WI38 (cell line): ENCODE measurements around the gene PDZD7.
A peak's percentile ranks its signal among the peaks of the same experiment; 100 is the strongest.

Source experiments
- H3K4me3 ChIP-seq: 2 replicates; pipeline ENCODE4 v1.5.1; 2011; ENCODE audit warnings: low read depth, mild to moderate bottlenecking, control low read depth, low read length
- TF ChIP-seq, protein P1 (sequence below): IDR thresholded peaks from 2 replicates; pipeline ENCODE4 v1.5.1; 2012; ENCODE audit warnings: low read depth, mild to moderate bottlenecking, control low read depth, low read length

PDZD7 gene

DNA sequence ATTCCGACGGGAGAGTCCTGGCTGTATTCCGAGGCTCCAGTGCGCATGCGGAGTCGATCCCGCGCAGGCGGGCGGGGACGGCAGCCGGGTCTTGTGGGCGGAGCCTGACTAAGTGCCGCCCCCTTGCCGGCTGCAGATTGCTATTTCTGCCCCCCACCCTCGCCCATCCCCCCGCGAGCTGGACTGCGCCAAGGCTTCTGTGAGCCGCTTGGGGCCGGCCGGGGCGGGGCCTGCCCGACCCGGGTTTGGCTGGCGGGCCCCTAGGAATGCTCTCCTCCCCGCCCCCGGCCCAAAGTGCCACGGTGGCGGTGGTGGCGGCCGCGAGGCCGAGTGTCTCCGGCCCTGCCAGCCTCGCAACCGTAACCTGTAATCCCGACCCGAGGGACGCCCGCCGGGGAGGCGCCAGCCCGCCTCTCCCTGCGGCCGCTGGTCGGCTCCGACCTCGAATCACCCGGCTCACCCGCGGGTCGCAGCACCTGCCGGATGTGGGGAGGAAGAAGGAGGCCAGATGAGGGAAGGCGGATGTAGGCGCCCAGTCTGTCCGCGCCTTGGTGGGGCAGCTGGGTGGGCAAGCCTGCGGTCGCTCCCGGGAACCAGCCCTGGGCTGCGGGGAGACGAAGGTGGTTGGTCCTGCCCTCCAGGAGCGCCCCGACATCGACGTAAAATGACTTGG is 30.2 kb upstream of the PDZD7 start:
- H3K4me3 ChIP-seq: peak overlapping the region; percentile 87
- TF ChIP-seq, protein P1, sequence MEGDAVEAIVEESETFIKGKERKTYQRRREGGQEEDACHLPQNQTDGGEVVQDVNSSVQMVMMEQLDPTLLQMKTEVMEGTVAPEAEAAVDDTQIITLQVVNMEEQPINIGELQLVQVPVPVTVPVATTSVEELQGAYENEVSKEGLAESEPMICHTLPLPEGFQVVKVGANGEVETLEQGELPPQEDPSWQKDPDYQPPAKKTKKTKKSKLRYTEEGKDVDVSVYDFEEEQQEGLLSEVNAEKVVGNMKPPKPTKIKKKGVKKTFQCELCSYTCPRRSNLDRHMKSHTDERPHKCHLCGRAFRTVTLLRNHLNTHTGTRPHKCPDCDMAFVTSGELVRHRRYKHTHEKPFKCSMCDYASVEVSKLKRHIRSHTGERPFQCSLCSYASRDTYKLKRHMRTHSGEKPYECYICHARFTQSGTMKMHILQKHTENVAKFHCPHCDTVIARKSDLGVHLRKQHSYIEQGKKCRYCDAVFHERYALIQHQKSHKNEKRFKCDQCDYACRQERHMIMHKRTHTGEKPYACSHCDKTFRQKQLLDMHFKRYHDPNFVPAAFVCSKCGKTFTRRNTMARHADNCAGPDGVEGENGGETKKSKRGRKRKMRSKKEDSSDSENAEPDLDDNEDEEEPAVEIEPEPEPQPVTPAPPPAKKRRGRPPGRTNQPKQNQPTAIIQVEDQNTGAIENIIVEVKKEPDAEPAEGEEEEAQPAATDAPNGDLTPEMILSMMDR: no peak

- H3K4me3 ChIP-seq: peak overlapping the region; percentile 87
Observed at GRCh38 chr10:101060036-101060950, 29.4 kb upstream of the PDZD7 start.

GRCh38 chr10:101056365-101057151 is 25.6 kb upstream of the PDZD7 start:
- TF ChIP-seq, protein P1: no peak

More at GRCh38 chr10:101060036-101060950, 29.4 kb upstream of the PDZD7 start:
- TF ChIP-seq, protein P1: peak; percentile 78

DNA sequence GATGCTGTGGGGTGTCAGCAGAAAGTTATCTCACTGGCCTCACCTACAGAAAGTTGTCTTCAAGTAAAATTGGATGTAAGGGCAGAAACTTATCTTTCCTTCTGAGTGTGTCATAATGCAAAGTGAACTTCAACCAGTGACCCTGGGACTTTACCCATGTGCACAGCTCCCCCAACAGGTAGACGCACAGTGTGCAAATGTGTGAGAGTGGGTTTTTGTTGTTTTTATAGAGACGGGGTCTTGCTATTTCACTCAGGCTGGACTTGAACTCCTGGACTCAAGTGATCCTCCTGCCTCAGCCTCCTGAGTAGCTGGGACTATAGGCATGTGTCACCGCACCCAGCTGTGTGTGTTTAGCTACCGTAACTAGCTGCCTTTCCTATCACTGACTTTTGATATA is 24.5 kb upstream of the PDZD7 start:
- H3K4me3 ChIP-seq: no peak overlapping the region
- TF ChIP-seq, protein P1: no peak

More at GRCh38 chr10:101056365-101057151, 25.6 kb upstream of the PDZD7 start:
- H3K4me3 ChIP-seq: no peak overlapping the region

DNA sequence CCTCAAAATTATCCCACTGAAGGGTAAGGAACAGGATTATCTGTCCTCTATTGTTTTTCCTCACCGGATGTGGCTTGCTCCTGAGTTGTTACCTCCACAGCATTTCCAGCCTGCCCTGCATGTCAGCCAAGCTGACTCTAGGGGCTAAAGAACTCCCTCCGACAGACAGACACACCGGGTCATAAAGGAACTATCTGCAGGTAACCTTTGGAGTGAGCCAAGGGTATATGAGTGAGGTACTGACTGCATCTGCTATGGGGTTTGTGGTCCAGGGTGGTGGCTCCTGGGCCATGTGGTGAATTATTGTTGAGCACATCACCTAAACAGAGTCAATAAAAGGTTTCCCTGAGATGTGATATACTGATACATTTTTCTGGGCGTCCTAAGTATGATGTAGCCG is 23.9 kb upstream of the PDZD7 start:
- TF ChIP-seq, protein P1: no peak

GRCh38 chr10:101054351-101054750 is 23.4 kb upstream of the PDZD7 start:
- no peak overlapping the region for H3K4me3 ChIP-seq
- TF ChIP-seq, protein P1: no peak

More for the DNA sequence above, 23.9 kb upstream of the PDZD7 start:
- H3K4me3 ChIP-seq: no peak overlapping the region
